GM23338 (cell line): ENCODE results near the gene TSPEAR. TPM values are rescaled to one million over a fixed set of nuclear protein-coding genes. Genes with fewer than 3 reads are reported as not detected.
"Not testable (repeated sequence)": the region's sequence is repeated elsewhere in the genome, so short reads cannot be mapped to it uniquely, and the experiment has no call there.

Source experiments
- ATAC-seq: fragments of 200-7000 bp; cut with Tn5 transposase; 3 replicates; pipeline ENCODE4 v1.9.1; 2020
- DNase-seq: peaks from one replicate; pipeline ENCODE4 v3.0.0-alpha.2; 2015; ENCODE audit warnings: low spot score
- H2AFZ ChIP-seq: fragments of 200-600 bp; sonication (generic); 2 replicates; pipeline ENCODE4 v1.8.0; 2016; ENCODE audit warnings: antibody characterized with exemption, mild to moderate bottlenecking, moderate library complexity
- H3F3A ChIP-seq: fragments of 200-600 bp; sonication (generic); replicated peaks from 2 replicates; pipeline ENCODE4 v1.8.0; 2017; ENCODE audit warnings: antibody characterized with exemption, mixed run types, low read depth
- H3K27ac ChIP-seq: fragments of 200-600 bp; sonication (generic); 2 replicates; pipeline ENCODE4 v1.6.1; 2016; ENCODE audit warnings: low read depth
- H3K27me3 ChIP-seq: fragments of 200-600 bp; sonication (generic); 2 replicates; pipeline ENCODE4 v1.8.0; 2016; ENCODE audit warnings: mild to moderate bottlenecking, mixed run types, moderate library complexity; ENCODE audit not compliant: insufficient read depth
- H3K36me3 ChIP-seq: fragments of 200-600 bp; sonication (generic); 2 replicates; pipeline ENCODE4 v1.8.0; 2016; ENCODE audit warnings: mild to moderate bottlenecking; ENCODE audit not compliant: insufficient read depth
- H3K4me1 ChIP-seq: fragments of 200-600 bp; sonication (generic); 2 replicates; pipeline ENCODE4 v1.8.0; 2016; ENCODE audit warnings: mild to moderate bottlenecking, moderate library complexity; ENCODE audit not compliant: insufficient read depth
- H3K4me2 ChIP-seq: fragments of 200-600 bp; sonication (generic); 2 replicates; pipeline ENCODE4 v1.7.1; 2017; ENCODE audit warnings: mixed run types
- H3K4me3 ChIP-seq: fragments of 200-600 bp; sonication (generic); 2 replicates; pipeline ENCODE4 v1.6.1; 2016; ENCODE audit warnings: mixed run types
- H3K79me2 ChIP-seq: fragments of 200-600 bp; sonication (generic); replicated peaks from 2 replicates; pipeline ENCODE4 v1.8.0; 2017; ENCODE audit warnings: mild to moderate bottlenecking; ENCODE audit not compliant: insufficient read depth
- H3K9me2 ChIP-seq: fragments of 200-600 bp; sonication (generic); 2 replicates; pipeline ENCODE4 v1.8.0; 2017; ENCODE audit not compliant: insufficient read depth
- H4K20me1 ChIP-seq: fragments of 200-600 bp; sonication (generic); replicated peaks from 2 replicates; pipeline ENCODE4 v1.8.0; 2017; ENCODE audit warnings: mild to moderate bottlenecking; ENCODE audit not compliant: insufficient read depth
- H3K27ac Mint-ChIP-seq: 2 replicates; pipeline ENCODE4 v1.8.0; 2020; ENCODE audit warnings: inconsistent platforms, mild to moderate bottlenecking, moderate library complexity, mixed read lengths
- H3K27me3 Mint-ChIP-seq: 3 replicates; pipeline ENCODE4 v1.8.0; 2022; ENCODE audit warnings: low read depth, mild to moderate bottlenecking, moderate library complexity, mixed read lengths, inconsistent platforms; ENCODE audit not compliant: insufficient read depth, poor library complexity
- H3K36me3 Mint-ChIP-seq: 3 replicates; pipeline ENCODE4 v1.8.0; 2021; ENCODE audit warnings: low read depth, mild to moderate bottlenecking, inconsistent platforms, moderate library complexity, mixed read lengths
- H3K4me1 Mint-ChIP-seq: 3 replicates; pipeline ENCODE4 v1.8.0; 2020; ENCODE audit warnings: mild to moderate bottlenecking, inconsistent platforms, mixed read lengths
- H3K4me3 Mint-ChIP-seq: 3 replicates; pipeline ENCODE4 v1.8.0; 2021; ENCODE audit warnings: moderate library complexity, mild to moderate bottlenecking, inconsistent platforms, mixed read lengths
- H3K9me3 Mint-ChIP-seq: 3 replicates; pipeline ENCODE4 v1.8.0; 2020; ENCODE audit warnings: moderate library complexity, mild to moderate bottlenecking, inconsistent platforms, mixed read lengths
- ETS1 ChIP-seq: IDR thresholded peaks from 2 replicates; pipeline ENCODE4 v1.6.1; 2016; ENCODE audit warnings: antibody characterized with exemption
- EZH2 ChIP-seq: fragments of 200-600 bp; sonication (generic); IDR thresholded peaks from one replicate; pipeline ENCODE4 v1.8.0; 2017; ENCODE audit warnings: antibody characterized with exemption, mild to moderate bottlenecking, low read depth; ENCODE audit not compliant: unreplicated experiment
- EZH2phosphoT487 ChIP-seq: fragments of 200-600 bp; sonication (generic); IDR thresholded peaks from one replicate; pipeline ENCODE4 v1.8.1; 2018; ENCODE audit warnings: antibody characterized with exemption; ENCODE audit not compliant: unreplicated experiment
- JUNB ChIP-seq: IDR thresholded peaks from one replicate; pipeline ENCODE4 v1.6.1; 2016; ENCODE audit warnings: antibody characterized with exemption; ENCODE audit not compliant: unreplicated experiment
- REST ChIP-seq: IDR thresholded peaks from one replicate; pipeline ENCODE4 v1.6.1; 2018; ENCODE audit warnings: antibody characterized with exemption; ENCODE audit not compliant: unreplicated experiment
- ZNF114 ChIP-seq: fragments of 250-450 bp; sonication (Bioruptor Pico); IDR thresholded peaks from 2 replicates; pipeline ENCODE4 v1.5.0; 2020; ENCODE audit warnings: mild to moderate bottlenecking, moderate library complexity
- polyA plus RNA-seq: library from polyadenylated mRNA; unstranded; fragments of >200 nt; fragmentation: Nextera tagmentation; extraction: Ambion mirVana; gene quantifications from 2 replicates; pipeline ENCODE4 v1.2.1, GENCODE V29; 2016
- total RNA-seq: library from RNA; depleted of rRNA; stranded (reverse); fragments of >200 nt; shearing (Covaris generic); gene quantifications from 2 replicates; pipeline ENCODE4 v1.2.3, GENCODE V29; 2014
- TF ChIP-seq, protein P1 (sequence below): fragments of 250-450 bp; sonication (Bioruptor Pico); IDR thresholded peaks from 2 replicates; pipeline ENCODE4 v1.5.0; 2020; ENCODE audit warnings: mild to moderate bottlenecking, moderate library complexity

The TSPEAR gene
- total and polyA plus RNA-seq, 2 experiments from 2014 or later = 0.35 to 0.92 TPM

DNA sequence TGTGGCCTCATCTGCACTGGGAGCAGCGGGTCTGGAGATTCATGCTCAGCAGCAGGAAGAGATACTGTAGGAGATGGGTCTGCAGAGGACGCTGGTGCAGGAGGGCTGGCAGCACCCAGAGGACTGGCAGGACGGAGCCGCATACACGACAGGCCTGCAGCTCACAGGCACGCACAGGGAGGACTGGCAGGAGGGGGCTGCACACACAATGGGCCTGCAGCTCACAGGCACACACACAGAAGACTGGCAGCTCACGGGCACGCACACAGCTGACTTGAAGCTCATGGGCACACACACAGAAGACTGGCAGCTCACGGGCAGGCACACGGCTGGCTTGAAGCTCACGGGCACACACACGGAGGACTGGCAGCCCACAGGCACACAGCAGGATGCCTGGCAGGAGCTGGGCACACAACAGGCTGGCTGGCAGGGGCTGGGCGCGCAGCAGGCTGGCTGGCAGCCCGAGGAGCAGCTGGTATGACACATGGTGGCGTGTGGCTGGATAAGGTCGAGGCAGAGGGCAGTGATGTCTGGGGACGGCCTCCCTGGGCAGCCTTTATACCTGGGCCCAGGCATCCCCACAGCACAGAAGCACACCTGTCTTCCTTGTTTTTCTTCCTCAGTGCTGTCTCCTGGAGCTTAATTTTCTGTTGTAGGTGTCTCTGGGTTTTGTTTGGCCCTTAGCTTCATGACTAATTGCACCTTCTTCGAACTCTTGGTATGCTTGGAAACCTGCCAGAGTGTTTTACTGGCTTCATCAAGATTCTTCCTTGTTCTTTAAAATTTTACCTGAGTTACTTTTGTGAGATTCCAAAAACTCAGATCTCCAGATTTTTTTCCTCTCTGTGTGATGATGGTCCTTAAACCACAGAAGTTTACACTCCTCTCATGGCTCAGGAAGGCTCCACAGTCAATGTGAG lies 44.7 kb downstream of the TSPEAR start, which contains the start of gene KRTAP12-2 (continued):
- TF ChIP-seq REST = no peak
- no peak for TF ChIP-seq ETS1
- TF ChIP-seq JUNB = no peak

DNA sequence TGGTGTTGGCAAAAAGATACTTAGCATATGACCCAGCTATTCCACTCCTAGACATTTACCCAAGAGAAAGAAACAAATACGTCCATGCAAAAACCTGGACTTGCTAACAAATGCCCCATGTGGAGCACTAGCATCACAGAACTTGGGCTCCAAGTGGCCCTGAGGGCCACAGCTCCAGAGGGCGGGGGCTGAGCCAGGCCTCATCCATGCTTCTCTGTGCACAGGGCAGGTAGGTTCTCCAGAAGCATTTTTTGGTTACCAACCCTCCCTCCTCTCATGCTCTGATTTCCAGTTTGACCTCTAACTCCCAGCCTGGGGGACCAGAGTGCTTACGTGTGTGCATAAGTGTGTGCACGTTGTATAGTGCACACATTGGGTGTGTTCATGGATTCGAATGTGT lies 46.7 kb downstream of the TSPEAR start:
- Mint-ChIP-seq H3K4me1 (peaks cover 16% of the 10 kb centered on the region), H3K36me3 (peaks cover 6% of the 10 kb centered on the region; the same call in 2 of the 3 replicates), H3K9me3 (peaks cover 23% of the 10 kb centered on the region), H3K27me3 (peaks cover 3% of the 10 kb centered on the region), H3K4me3 (no peak overlapping the region), H3K27ac (no peak overlapping the region)
- no peak overlapping the region for H3K4me2 ChIP-seq
- no peak for TF ChIP-seq EZH2phosphoT487
- no peak for TF ChIP-seq EZH2
- no peak for TF ChIP-seq ZNF114 (CRISPR knock-in tag)
- TF ChIP-seq, protein P1, sequence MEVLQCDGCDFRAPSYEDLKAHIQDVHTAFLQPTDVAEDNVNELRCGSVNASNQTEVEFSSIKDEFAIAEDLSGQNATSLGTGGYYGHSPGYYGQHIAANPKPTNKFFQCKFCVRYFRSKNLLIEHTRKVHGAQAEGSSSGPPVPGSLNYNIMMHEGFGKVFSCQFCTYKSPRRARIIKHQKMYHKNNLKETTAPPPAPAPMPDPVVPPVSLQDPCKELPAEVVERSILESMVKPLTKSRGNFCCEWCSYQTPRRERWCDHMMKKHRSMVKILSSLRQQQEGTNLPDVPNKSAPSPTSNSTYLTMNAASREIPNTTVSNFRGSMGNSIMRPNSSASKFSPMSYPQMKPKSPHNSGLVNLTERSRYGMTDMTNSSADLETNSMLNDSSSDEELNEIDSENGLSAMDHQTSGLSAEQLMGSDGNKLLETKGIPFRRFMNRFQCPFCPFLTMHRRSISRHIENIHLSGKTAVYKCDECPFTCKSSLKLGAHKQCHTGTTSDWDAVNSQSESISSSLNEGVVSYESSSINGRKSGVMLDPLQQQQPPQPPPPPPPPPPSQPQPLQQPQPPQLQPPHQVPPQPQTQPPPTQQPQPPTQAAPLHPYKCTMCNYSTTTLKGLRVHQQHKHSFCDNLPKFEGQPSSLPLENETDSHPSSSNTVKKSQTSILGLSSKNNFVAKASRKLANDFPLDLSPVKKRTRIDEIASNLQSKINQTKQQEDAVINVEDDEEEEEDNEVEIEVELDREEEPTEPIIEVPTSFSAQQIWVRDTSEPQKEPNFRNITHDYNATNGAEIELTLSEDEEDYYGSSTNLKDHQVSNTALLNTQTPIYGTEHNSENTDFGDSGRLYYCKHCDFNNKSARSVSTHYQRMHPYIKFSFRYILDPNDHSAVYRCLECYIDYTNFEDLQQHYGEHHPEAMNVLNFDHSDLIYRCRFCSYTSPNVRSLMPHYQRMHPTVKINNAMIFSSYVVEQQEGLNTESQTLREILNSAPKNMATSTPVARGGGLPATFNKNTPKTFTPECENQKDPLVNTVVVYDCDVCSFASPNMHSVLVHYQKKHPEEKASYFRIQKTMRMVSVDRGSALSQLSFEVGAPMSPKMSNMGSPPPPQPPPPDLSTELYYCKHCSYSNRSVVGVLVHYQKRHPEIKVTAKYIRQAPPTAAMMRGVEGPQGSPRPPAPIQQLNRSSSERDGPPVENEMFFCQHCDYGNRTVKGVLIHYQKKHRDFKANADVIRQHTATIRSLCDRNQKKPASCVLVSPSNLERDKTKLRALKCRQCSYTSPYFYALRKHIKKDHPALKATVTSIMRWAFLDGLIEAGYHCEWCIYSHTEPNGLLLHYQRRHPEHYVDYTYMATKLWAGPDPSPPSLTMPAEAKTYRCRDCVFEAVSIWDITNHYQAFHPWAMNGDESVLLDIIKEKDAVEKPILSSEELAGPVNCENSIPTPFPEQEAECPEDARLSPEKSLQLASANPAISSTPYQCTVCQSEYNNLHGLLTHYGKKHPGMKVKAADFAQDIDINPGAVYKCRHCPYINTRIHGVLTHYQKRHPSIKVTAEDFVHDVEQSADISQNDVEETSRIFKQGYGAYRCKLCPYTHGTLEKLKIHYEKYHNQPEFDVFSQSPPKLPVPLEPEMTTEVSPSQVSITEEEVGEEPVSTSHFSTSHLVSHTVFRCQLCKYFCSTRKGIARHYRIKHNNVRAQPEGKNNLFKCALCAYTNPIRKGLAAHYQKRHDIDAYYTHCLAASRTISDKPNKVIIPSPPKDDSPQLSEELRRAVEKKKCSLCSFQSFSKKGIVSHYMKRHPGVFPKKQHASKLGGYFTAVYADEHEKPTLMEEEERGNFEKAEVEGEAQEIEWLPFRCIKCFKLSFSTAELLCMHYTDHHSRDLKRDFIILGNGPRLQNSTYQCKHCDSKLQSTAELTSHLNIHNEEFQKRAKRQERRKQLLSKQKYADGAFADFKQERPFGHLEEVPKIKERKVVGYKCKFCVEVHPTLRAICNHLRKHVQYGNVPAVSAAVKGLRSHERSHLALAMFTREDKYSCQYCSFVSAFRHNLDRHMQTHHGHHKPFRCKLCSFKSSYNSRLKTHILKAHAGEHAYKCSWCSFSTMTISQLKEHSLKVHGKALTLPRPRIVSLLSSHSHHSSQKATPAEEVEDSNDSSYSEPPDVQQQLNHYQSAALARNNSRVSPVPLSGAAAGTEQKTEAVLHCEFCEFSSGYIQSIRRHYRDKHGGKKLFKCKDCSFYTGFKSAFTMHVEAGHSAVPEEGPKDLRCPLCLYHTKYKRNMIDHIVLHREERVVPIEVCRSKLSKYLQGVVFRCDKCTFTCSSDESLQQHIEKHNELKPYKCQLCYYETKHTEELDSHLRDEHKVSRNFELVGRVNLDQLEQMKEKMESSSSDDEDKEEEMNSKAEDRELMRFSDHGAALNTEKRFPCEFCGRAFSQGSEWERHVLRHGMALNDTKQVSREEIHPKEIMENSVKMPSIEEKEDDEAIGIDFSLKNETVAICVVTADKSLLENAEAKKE (CRISPR knock-in tag) = no peak
- ATAC-seq = no peak
- 0 out of 2 replicates have a peak, but pooled peaks cover 3% of the 10 kb centered on the region for H3F3A ChIP-seq
- no peak for DNase-seq
- H3K4me1 ChIP-seq = peaks cover 14% of the 10 kb centered on the region
- H3K79me2 ChIP-seq = no peaks in the 10 kb centered on the region
- H3K36me3 ChIP-seq = no peaks in the 10 kb centered on the region
- no peaks in the 10 kb centered on the region for H3K9me2 ChIP-seq
- H3K27me3 ChIP-seq = no peaks in the 10 kb centered on the region
- H3K27ac ChIP-seq = no peak overlapping the region
- H4K20me1 ChIP-seq = no peaks in the 10 kb centered on the region
- no peak overlapping the region for H3K4me3 ChIP-seq
- H2AFZ ChIP-seq = no peak overlapping the region

- not testable (repeated sequence) for H3K4me3 Mint-ChIP-seq, H3K27ac Mint-ChIP-seq, H3F3A ChIP-seq, H3K27me3 ChIP-seq, H3K36me3 ChIP-seq, H3K27ac ChIP-seq, H3K79me2 ChIP-seq, H3K4me3 ChIP-seq, H3K9me2 ChIP-seq, H4K20me1 ChIP-seq, H3K36me3 Mint-ChIP-seq, H3K27me3 Mint-ChIP-seq
- peaks cover 31% of the 10 kb centered on the region for H3K4me1 ChIP-seq
- Mint-ChIP-seq H3K4me1 (peaks cover 30% of the 10 kb centered on the region), H3K9me3 (peaks cover 12% of the 10 kb centered on the region)
- H2AFZ ChIP-seq = peak overlapping the region; percentile 63; the same call in 1 of the 2 replicates
- 0 out of 2 replicates have a peak overlapping the region, but pooled peaks have one; percentile 46 for H3K4me2 ChIP-seq
- peak; percentile 79 for DNase-seq
- peak; percentile 90 for ATAC-seq
These were observed 49.8 kb downstream of the TSPEAR start for GRCh38 chr21:44661567-44661966.
